IPS DF 6.9 (cell line): ENCODE results near the gene SLC7A6OS.

Experiments used
- DNase-seq: peaks from one replicate; pipeline ENCODE4 v3.0.0-alpha.2; 2013; ENCODE audit warnings: low read depth, low spot score
- H3K27ac ChIP-seq: one replicate; pipeline ENCODE4 v1.5.1; 2013; ENCODE audit warnings: low read length, control low read depth
- H3K27me3 ChIP-seq: 2 replicates; pipeline ENCODE4 v1.6.1; 2013; ENCODE audit warnings: mild to moderate bottlenecking, low read length; ENCODE audit not compliant: control insufficient read depth, insufficient read depth
- H3K36me3 ChIP-seq: 2 replicates; pipeline ENCODE4 v1.6.1; 2013; ENCODE audit warnings: low read length; ENCODE audit not compliant: control insufficient read depth, insufficient read depth
- H3K4me1 ChIP-seq: 2 replicates; pipeline ENCODE4 v1.6.1; 2013; ENCODE audit warnings: low read length; ENCODE audit not compliant: control insufficient read depth, insufficient read depth
- H3K4me3 ChIP-seq: 2 replicates; pipeline ENCODE4 v1.5.1; 2013; ENCODE audit warnings: mild to moderate bottlenecking, low read length
- H3K9me3 ChIP-seq: 2 replicates; pipeline ENCODE4 v1.6.1; 2013; ENCODE audit warnings: low read length, inconsistent platforms; ENCODE audit not compliant: control insufficient read depth, insufficient read depth
- WGBS: extraction: QIAGEN DNeasy Blood & Tissue Kit; methylation state at CpG from one replicate; pipeline ENCODE4 v1.1.7; 2013; ENCODE audit warnings: mixed read lengths, missing lambda C conversion rate; ENCODE audit not compliant: insufficient read length, insufficient coverage; 5-methylcytosine and 5-hydroxymethylcytosine counted together

SLC7A6OS gene

DNA sequence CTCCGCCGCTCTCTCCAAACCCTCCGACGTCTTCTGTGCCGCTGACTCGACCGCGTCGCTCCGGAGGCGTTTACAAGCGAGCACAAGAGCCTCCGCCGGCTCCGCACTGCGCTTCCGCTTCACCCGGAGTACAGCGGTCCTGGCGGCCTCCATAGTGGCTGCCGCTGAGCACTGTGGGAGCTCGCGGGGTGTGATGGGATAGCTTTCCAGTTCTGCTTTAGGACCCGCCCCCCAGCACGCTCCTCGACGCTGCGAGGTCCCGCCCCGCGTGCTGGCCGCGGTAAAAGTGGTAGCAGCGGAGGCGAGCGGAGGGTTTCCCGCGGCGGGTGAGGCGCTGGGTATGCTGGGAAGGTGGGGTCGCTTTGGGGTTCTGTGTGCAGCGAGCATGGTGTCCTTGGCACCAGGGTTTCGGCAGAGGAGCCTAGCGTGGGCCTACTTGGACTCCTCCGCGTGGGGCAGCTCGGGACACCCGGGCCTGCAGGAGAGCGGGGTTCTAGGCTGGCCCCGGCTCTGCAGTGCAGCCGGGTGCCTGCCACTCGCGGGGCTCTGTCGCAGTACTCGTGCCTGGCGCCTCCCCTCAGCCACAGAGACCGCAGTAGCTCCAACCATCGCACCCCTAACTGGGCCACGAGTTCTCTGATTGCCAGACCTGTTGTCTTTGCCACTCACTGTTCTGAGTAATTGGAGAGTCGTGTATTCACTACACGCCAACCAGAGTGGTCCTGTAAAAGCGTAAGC is at the start of gene SLC7A6OS, which contains the start of gene PRMT7:
Gene SLC7A6OS (minus strand): TSS at position 173 of the 738 bp plus-strand sequence. CDS start 20 bp downstream, at position 153.
Gene PRMT7 (plus strand): TSS at position 246 of the 738 bp plus-strand sequence. CDS start 4,961 bp downstream, outside the sequence.
- Histone ChIP-seq H3K27me3 (no peaks in the 10 kb centered on the region), H3K9me3 (no peaks in the 10 kb centered on the region), H3K4me1 (no peaks in the 10 kb centered on the region), H3K4me3 (peak within 1 kb of the TSS; percentile 50), H3K36me3 (peaks cover 4% of the 10 kb centered on the region; the same call in 1 of the 2 replicates), H3K27ac (no peak within 1 kb of the TSS)
- DNase-seq = peak; percentile 61
- WGBS = no CpG with 5 or more reads among the region's 62 CpGs

DNA sequence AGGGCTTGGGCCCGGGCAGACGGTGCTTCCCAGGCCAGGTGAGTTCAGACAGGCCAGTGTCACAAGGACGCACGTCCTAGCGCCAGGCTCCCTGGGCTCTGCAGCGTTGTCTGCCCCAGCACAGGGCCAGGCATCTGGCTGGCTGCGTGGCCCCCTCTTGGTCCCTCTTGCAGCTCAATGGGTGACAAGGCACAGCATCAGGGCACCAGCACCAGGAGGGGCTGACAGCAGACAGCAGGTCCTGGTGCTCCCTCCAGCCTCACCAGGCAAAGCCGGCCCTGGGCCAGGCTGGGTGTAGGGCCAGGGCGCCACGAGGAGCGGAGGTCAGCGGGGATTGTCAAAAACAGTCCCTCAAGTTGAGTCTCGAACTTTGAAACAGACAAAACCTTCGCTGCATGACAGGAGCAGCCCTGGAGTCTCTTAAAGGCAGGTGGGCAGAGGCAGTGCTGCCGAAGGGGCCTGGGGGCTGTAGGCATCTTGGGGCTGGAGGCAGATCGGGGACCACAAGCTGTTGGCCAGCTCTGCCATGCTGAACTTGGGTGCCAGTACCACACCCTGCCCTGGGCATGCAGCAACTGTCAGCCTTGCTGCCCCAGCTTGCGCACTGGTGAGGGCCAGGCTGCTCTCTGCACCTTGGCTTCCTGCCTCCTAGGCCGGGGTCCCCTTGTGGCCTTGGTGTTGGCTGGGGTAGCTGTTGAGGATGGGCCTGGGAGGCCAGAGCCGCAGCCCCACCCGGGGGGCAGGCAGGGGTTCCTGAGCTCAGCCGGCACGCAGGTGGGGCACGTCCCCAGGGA is 48.8 kb upstream of the SLC7A6OS start:
- no peak overlapping the region for H3K27ac ChIP-seq
- H3K4me3 ChIP-seq = no peak overlapping the region
- no CpG with 5 or more reads among the region's 23 CpGs for WGBS
- DNase-seq = no peak
- no peaks in the 10 kb centered on the region; the same call in 1 of the 2 replicates for H3K4me1 ChIP-seq
- H3K36me3 ChIP-seq = peaks cover 24% of the 10 kb centered on the region
- no peaks in the 10 kb centered on the region for H3K9me3 ChIP-seq
- H3K27me3 ChIP-seq = no peaks in the 10 kb centered on the region

DNA sequence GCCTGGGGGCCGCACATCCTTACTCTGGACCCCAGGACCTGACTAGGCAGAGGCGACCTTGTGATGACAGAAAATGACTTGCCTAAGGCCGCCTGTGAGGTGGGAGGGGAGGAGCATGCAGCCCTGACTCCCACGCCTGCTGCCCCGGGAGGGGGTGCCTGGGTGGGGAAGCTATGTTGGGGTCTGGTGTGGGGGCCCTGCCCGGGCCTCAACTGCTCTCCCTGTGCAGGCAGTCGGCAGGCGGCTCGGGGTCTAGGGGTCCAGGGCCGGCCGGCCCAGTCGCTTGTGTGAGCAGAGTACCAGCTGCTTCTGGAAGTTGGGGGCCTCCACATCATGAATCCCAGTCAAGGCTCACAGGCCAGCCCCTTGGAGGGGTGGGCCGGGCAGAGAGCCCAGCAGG is 48.2 kb upstream of the SLC7A6OS start:
- Histone ChIP-seq H3K36me3 (peaks cover 27% of the 10 kb centered on the region), H3K27ac (no peak overlapping the region), H3K4me1 (no peaks in the 10 kb centered on the region), H3K4me3 (no peak overlapping the region), H3K27me3 (no peaks in the 10 kb centered on the region), H3K9me3 (no peaks in the 10 kb centered on the region)
- no peak for DNase-seq
- WGBS = no CpG with 5 or more reads among the region's 13 CpGs

DNA sequence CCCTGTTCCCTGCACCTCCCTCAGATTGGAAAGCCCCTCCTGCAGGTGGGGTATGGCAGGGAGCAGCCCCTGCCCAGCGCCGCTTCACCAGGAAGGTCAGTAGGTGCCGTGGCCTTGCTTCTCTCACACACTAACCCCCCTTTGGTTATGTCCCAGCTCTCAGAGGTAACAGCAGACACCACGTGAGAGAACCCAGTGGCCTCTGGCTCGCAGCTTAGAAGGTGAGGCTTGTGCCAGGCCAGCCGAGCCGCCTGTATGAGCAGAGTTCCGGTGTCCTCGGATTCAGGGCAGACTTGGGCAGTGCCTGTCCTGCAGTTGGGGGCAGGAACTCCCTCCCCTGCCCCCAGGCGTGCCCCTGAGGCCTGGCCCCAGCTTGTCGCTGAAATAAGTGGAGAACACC is 47.2 kb upstream of the SLC7A6OS start:
- Histone ChIP-seq H3K4me1 (no peaks in the 10 kb centered on the region), H3K9me3 (no peaks in the 10 kb centered on the region), H3K27ac (no peak overlapping the region), H3K27me3 (no peaks in the 10 kb centered on the region), H3K36me3 (peaks cover 33% of the 10 kb centered on the region), H3K4me3 (no peak overlapping the region)
- DNase-seq = no peak
- WGBS = no CpG with 5 or more reads among the region's 11 CpGs

DNA sequence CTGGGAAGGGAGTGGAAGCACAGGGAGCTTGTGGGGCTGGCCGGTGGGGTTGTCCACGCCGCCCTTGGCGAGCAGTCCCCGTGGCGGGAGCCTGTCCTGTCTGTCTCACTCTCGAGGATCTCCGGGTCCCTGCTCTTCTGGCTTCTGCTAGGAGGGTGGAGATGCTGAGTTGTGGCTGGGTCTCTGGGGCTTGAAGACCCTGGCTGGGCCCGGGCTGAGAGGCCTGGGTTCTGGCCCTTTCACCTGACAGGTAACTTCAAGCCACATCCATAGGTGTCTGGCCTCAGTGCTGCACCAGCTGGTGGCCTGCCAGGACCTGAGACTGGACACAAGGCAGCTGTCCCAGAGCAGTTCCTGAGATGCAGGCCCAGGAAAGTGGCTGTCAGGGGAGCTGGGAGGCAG is 46.8 kb upstream of the SLC7A6OS start:
- no peak for DNase-seq
- Histone ChIP-seq H3K4me1 (no peaks in the 10 kb centered on the region), H3K27me3 (no peaks in the 10 kb centered on the region), H3K4me3 (no peak overlapping the region), H3K9me3 (no peaks in the 10 kb centered on the region), H3K36me3 (peaks cover 33% of the 10 kb centered on the region), H3K27ac (no peak overlapping the region)
- no CpG with 5 or more reads among the region's 9 CpGs for WGBS

DNA sequence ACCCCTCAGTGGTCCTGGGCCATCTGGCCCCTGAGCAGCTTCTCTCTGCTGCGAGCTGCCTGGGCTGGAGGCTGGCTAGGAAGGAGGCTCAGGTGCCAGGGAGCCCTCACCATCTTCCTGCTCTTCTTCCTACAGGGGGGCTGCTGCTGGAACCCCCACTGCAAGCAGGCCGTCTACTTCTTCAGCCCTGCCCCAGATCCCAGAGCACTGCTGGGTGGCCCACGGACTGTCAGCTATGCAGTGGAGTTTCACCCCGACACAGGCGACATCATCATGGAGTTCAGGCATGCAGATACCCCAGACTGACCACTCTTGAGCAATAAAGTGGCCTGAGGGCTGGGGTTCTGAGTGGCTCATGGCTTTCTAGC is 46.2 kb upstream of the SLC7A6OS start:
- Histone ChIP-seq H3K27me3 (no peaks in the 10 kb centered on the region), H3K36me3 (peaks cover 33% of the 10 kb centered on the region), H3K4me1 (no peaks in the 10 kb centered on the region), H3K4me3 (no peak overlapping the region), H3K9me3 (no peaks in the 10 kb centered on the region), H3K27ac (no peak overlapping the region)
- no CpG with 5 or more reads among the region's 5 CpGs for WGBS
- DNase-seq = no peak

- no peaks in the 10 kb centered on the region for H3K9me3 ChIP-seq
- no peak overlapping the region for H3K4me3 ChIP-seq
- H3K27me3 ChIP-seq = no peaks in the 10 kb centered on the region
- DNase-seq = no peak
- no peak overlapping the region for H3K27ac ChIP-seq
- H3K36me3 ChIP-seq = peaks cover 33% of the 10 kb centered on the region
- WGBS = no CpG with 5 or more reads among the region's 28 CpGs
- H3K4me1 ChIP-seq = no peaks in the 10 kb centered on the region
Observed at GRCh38 chr16:68356249-68356918, 45.6 kb upstream of the SLC7A6OS start.

- Histone ChIP-seq H3K27ac (no peak overlapping the region), H3K27me3 (no peaks in the 10 kb centered on the region), H3K4me3 (no peak overlapping the region), H3K4me1 (no peaks in the 10 kb centered on the region), H3K9me3 (no peaks in the 10 kb centered on the region), H3K36me3 (peaks cover 33% of the 10 kb centered on the region)
- DNase-seq = no peak
- WGBS = no CpG with 5 or more reads among the region's 28 CpGs
Observed at GRCh38 chr16:68355447-68356248, 44.9 kb upstream of the SLC7A6OS start.

GRCh38 chr16:68354816-68355215 is 44.1 kb upstream of the SLC7A6OS start:
- WGBS = no CpG with 5 or more reads among the region's 9 CpGs
- H3K27ac ChIP-seq = no peak overlapping the region
- H3K9me3 ChIP-seq = no peaks in the 10 kb centered on the region
- no peaks in the 10 kb centered on the region for H3K4me1 ChIP-seq
- H3K4me3 ChIP-seq = no peak overlapping the region
- DNase-seq = no peak
- H3K36me3 ChIP-seq = peaks cover 33% of the 10 kb centered on the region
- no peaks in the 10 kb centered on the region for H3K27me3 ChIP-seq

DNA sequence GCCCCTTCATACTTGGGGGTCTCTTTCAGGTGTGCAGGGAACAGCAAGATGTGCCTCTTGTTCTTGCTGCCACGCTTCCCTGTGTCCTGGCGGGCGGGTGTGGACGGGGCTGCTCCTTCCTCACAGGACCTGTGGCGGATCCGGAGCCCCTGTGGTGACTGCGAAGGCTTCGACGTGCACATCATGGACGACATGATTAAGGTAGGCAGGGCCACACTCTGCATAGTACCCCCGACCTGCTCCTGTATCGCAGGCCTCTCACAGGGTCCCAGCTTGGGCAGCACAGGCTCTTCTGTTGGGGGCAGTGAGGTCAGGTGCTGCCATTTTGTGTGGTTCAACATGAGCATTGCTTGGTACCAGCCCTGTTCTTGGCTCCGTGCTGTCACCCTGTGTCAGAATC is 42.6 kb upstream of the SLC7A6OS start:
- Histone ChIP-seq H3K4me3 (no peak overlapping the region), H3K36me3 (peaks cover 35% of the 10 kb centered on the region), H3K9me3 (no peaks in the 10 kb centered on the region), H3K4me1 (no peaks in the 10 kb centered on the region), H3K27me3 (no peaks in the 10 kb centered on the region), H3K27ac (no peak overlapping the region)
- WGBS = no CpG with 5 or more reads among the region's 13 CpGs
- no peak for DNase-seq
